Kidney (tissue), 14 donors: ENCODE results near the gene CLIC4. TPM values are rescaled to one million over a fixed set of nuclear protein-coding genes. Genes with fewer than 3 reads are reported as not detected.
"Not testable (repeated sequence)": the region's sequence is repeated elsewhere in the genome, so short reads cannot be mapped to it uniquely, and the experiment has no call there.

Source experiments
- DNase-seq, 5 donors: peaks; one replicate each; pipeline ENCODE4 v3.0.0-alpha.2; 2013 to 2020
- FAIRE-seq: peaks from 2 replicates; lab custom pipeline; 2012; peaks lifted over from hg19 to GRCh38; lab: Jason Lieb, UNC
- H3K27ac ChIP-seq, 2 donors: one replicate each; pipeline ENCODE4 v1.7.0; 2013; ENCODE audit warnings: low read depth in 2 of 2, low read length in 2 of 2, inconsistent platforms in 1 of 2
- H3K27me3 ChIP-seq: one replicate; pipeline ENCODE4 v1.7.1; 2013; ENCODE audit warnings: low read length, inconsistent platforms; ENCODE audit not compliant: control insufficient read depth, insufficient read depth
- H3K36me3 ChIP-seq, 3 donors: one replicate each; pipeline versions ENCODE4 v1.7.0 to v1.7.1; 2013; ENCODE audit warnings: low read length in 3 of 3, control low read depth in 1 of 3, inconsistent platforms in 1 of 3; ENCODE audit not compliant: insufficient read depth in 3 of 3, control insufficient read depth in 2 of 3
- H3K4me1 ChIP-seq, 3 donors: one replicate each; pipeline versions ENCODE4 v1.7.0 to v1.7.1; 2013; ENCODE audit warnings: low read length in 3 of 3, inconsistent platforms in 1 of 3, low read depth in 1 of 3; ENCODE audit not compliant: control insufficient read depth in 2 of 3, insufficient read depth in 2 of 3
- H3K4me3 ChIP-seq, 3 donors: one replicate each; pipeline versions ENCODE4 v1.7.0 to v1.8.1; 2013; ENCODE audit warnings: low read length in 3 of 3, control low read depth in 1 of 3, inconsistent platforms in 1 of 3
- H3K9ac ChIP-seq, 3 donors: one replicate each; pipeline versions ENCODE4 v1.7.0 to v1.7.1; 2013; ENCODE audit warnings: low read length in 3 of 3, control low read depth in 1 of 3, inconsistent platforms in 1 of 3
- H3K9me3 ChIP-seq, 3 donors: one replicate each; pipeline versions ENCODE4 v1.7.0 to v1.7.1; 2013; ENCODE audit warnings: low read length in 3 of 3, control low read depth in 1 of 3, inconsistent platforms in 1 of 3; ENCODE audit not compliant: control insufficient read depth in 2 of 3, insufficient read depth in 1 of 3
- intact Hi-C: fragments of 100-400 bp; cut with DNase I; formaldehyde crosslinking; loops from one replicate; pipeline ENCODE4 v1.11.1; 2022
- polyA plus RNA-seq: library from polyadenylated mRNA; stranded (reverse); fragments of 350-450 nt; fragmentation: Illumina TruSeq; extraction: RNeasy Lipid Tissue Mini Kit (QIAGEN cat#74804); gene quantifications from one replicate; pipeline ENCODE4 v1.2.3, GENCODE V29; 2014; ENCODE audit warnings: low read depth, low replicate concordance; ENCODE audit not compliant: insufficient read depth
- total RNA-seq: library from RNA; stranded (reverse); fragmentation: NEBNext Ultra II Directional; extraction: Animal tissue kit (Norgen Biotek cat#: 25700); gene quantifications from one replicate; pipeline ENCODE4 v1.2.1, GENCODE V29; 2021
- TF ChIP-seq, protein P1 (sequence below): IDR thresholded peaks from 3 replicates; pipeline ENCODE4 v1.5.1; 2012; ENCODE audit warnings: mild to moderate bottlenecking, moderate library complexity, borderline replicate concordance; ENCODE audit not compliant: insufficient read depth; ENCODE audit errors: extremely low read depth
- donor health status: control.
- donor health status: control.
- donor health status: control.
- donor health status: control.
- donor health status: control.
- donor health status: DM: yes; HTN: yes; CAD: no.
- donor health status: Normal renal cell carcinoma (clear cell type).

The CLIC4 gene
- total and polyA plus RNA-seq, 2 donors from 2014 or later, result 72.7 to 315 TPM

DNA sequence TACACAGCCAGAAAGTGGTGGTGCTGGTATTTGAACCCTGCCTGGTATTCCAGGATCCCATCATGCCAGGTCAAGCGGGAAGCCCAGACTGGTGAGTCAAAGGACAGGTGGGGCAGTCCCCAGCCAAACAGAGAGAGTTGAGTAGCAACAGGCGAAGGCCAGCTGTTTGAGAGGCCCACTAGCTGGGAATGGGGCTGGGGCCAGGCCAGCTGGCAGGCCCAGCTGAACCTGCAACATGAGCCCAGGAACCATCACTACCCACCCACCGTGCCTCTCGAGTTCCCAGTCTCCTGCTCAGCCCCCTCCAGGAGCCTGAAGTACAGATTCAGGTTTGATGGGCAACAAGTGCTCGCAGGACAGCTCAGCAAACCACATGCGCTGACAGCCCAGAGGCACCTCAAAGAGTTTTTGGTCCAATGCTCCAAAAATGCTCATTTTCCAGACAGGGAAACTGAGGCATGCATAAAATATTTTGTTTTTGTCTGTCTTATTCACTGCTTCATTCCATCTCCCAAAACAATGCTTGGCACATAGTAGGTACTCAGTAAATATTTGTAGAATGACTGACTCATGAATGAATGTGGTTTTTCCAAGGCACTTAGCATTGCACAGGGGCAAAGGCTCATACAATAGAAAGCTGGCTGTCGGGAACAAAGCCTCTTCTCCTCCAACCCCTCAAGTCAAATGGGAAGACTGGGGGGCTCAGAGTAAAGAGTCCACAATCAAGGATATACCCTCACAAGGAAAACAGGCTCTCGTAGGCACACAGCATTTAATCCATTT is 42.5 kb upstream of the CLIC4 start:
- intact Hi-C loops, result no loop called here
- TF ChIP-seq, protein P1, sequence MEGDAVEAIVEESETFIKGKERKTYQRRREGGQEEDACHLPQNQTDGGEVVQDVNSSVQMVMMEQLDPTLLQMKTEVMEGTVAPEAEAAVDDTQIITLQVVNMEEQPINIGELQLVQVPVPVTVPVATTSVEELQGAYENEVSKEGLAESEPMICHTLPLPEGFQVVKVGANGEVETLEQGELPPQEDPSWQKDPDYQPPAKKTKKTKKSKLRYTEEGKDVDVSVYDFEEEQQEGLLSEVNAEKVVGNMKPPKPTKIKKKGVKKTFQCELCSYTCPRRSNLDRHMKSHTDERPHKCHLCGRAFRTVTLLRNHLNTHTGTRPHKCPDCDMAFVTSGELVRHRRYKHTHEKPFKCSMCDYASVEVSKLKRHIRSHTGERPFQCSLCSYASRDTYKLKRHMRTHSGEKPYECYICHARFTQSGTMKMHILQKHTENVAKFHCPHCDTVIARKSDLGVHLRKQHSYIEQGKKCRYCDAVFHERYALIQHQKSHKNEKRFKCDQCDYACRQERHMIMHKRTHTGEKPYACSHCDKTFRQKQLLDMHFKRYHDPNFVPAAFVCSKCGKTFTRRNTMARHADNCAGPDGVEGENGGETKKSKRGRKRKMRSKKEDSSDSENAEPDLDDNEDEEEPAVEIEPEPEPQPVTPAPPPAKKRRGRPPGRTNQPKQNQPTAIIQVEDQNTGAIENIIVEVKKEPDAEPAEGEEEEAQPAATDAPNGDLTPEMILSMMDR, result no peak
- H3K36me3 ChIP-seq, result no peaks in the 10 kb centered on the region
- FAIRE-seq, result no peak
- peak in 4 of 5 donors; percentile 56 to 69 (median 62) for DNase-seq
- H3K27me3 ChIP-seq, result no peaks in the 10 kb centered on the region
- H3K9ac ChIP-seq, result no peak overlapping the region
- no peaks in the 10 kb centered on the region for H3K4me1 ChIP-seq
- no peak overlapping the region for H3K4me3 ChIP-seq
- H3K27ac ChIP-seq, result no peak overlapping the region
- H3K9me3 ChIP-seq, result no peaks in the 10 kb centered on the region

DNA sequence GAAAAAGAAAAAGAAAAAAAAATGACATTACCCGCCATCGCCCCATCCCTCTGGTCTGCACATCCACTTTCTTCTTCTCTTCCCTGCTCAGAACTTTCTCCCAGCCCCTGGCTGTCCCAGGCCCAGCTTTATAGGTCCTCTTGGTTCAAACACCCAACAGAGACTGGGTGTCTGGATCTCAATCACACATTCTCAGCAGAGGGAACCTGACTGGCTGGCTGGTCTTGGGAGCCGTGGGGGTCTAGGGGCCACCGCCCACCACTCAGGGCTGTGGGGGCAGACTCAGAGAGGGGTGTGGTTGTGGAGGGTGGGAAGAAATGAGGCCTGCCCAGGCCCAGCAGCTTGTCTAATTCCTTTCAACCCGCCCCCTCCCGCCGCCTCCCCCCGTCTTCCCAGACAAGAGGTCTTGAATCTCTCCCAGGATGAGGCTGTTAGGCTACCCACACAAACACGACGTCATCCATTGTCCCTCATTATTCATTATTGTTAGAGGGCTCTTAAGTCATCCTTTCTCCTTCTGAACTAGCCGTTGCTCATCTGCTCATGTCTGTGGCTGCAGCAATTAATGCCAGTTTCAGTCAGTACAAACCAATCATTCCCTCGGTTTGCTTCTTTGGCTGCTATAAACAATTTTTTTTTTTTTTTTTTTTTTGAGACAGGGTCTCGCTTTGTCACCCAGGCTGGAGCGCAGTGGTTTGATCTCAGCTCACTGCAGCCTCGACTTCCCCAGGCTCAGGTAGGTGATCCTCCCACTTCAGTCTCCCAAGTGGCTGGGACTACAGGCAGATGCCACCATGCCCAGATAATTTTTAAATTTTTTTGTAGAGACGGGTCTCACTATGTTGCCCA is 40.6 kb upstream of the CLIC4 start:
- Histone ChIP-seq H3K27ac (peak overlapping the region in 1 of 2 donors; percentile 35), H3K9ac (no peak overlapping the region), H3K27me3 (no peaks in the 10 kb centered on the region), H3K9me3 (no peaks in the 10 kb centered on the region), H3K4me1 (no peaks in the 10 kb centered on the region), H3K4me3 (no peak overlapping the region), H3K36me3 (no peaks in the 10 kb centered on the region)
- DNase-seq (no peak), FAIRE-seq (no peak)
- TF ChIP-seq, protein P1, result no peak
- intact Hi-C loops, result no loop called here

DNA sequence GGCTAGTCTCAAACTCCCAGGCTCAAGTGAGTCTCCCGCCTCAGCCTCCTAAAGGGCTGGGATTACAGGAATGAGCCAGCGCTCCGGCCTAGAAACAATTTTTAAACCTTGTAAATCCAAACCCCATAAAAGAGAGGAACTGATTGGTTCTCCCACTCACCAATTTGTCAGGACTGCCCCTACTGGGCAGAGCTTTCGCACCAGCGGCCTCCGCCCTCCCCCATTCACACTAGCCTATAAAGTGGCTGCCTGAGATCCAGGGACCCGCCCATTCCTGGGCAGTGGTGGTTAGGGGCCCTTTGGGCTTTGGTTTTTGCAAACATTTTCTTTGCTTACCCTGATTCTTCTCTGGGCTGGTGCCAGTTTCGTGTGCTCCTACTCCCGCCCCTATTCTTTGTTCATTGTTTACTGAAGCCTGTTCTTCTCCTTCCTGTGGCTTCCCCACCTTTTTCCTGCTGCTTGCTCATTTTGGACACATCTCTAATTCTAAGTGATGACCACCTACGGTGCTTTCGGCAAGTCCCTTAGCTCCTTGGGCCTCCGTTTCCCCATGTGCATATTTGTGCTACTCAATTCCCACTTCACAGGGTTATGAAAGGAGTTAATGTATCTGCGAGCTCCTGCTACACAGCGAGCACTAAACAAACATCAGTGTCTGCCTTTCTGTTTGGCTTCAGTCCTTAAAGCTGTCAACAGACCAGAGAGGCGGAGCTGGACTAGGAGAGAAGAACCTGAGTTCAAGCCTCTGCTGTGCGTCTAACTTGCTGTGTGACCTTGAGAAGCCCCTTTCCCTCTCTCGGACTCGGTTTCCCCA is 39.8 kb upstream of the CLIC4 start:
- Histone ChIP-seq H3K27ac (peak overlapping the region; percentile 13 to 69), H3K4me3 (peak overlapping the region in 1 of 3 donors; percentile 35), H3K9me3 (no peaks in the 10 kb centered on the region), H3K9ac (peak overlapping the region in 1 of 3 donors; percentile 3), H3K4me1 (no peaks in the 10 kb centered on the region), H3K27me3 (no peaks in the 10 kb centered on the region), H3K36me3 (no peaks in the 10 kb centered on the region)
- TF ChIP-seq, protein P1, result no peak
- no peak for FAIRE-seq
- peak; percentile 81 to 91 (median 87) for DNase-seq
- intact Hi-C loops, result no loop called here

DNA sequence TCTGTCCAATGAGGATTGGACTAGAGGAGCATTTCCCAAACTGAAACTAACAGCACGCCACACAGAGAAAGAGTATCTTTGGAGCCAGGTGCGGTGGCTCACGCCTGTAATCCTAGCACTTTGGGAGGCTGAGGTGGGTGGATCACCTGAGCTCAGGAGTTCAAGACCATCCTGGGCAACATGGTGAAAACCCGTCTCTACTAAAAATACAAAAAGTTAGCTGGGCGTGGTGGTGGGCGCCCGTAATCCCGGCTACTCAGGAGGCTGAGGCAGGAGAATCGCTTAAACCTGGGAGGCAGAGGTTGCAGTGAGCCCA is 39.2 kb upstream of the CLIC4 start:
- FAIRE-seq, H3K27me3 ChIP-seq, H3K4me1 ChIP-seq, intact Hi-C loops, H3K9me3 ChIP-seq, H3K36me3 ChIP-seq, DNase-seq, H3K4me3 ChIP-seq, H3K9ac ChIP-seq: not testable (repeated sequence)
- peak overlapping the region; percentile 13 to 69 for H3K27ac ChIP-seq
